Stomach (tissue), 9 donors: ENCODE results near the gene ARID1B. TPM values are rescaled to one million over a fixed set of nuclear protein-coding genes. Genes with fewer than 3 reads are reported as not detected.

Source experiments
- DNase-seq, 2 donors: peaks; one replicate each; pipeline versions ENCODE4 v3.0.0 to v3.0.0-alpha.2; 2013 to 2019
- H3K27ac ChIP-seq, 5 donors: fragments of 200-600 bp in 4 of 5; sonication (generic) in 4 of 5; one replicate each; pipeline ENCODE4 v1.5.1; 2013 to 2019; ENCODE audit warnings: mild to moderate bottlenecking in 1 of 5, moderate library complexity in 1 of 5
- H3K27me3 ChIP-seq, 3 donors: fragments of 200-600 bp; sonication (generic); one replicate each; pipeline ENCODE4 v1.5.1; 2017 to 2019; ENCODE audit warnings: mixed run types in 1 of 3
- H3K36me3 ChIP-seq, 4 donors: fragments of 200-600 bp; sonication (generic); 1 replicate in 3 of 4; 2 replicates in 1 of 4; pipeline ENCODE4 v1.5.1; 2016 to 2019
- H3K4me1 ChIP-seq, 4 donors: fragments of 200-600 bp; sonication (generic); one replicate each; pipeline ENCODE4 v1.5.1; 2016 to 2019
- H3K4me3 ChIP-seq, 4 donors: fragments of 200-600 bp; sonication (generic) in 3 of 4; one replicate each; pipeline ENCODE4 v1.5.1; 2016 to 2019; ENCODE audit warnings: mild to moderate bottlenecking in 1 of 4
- H3K9me3 ChIP-seq, 4 donors: fragments of 200-600 bp; sonication (generic); one replicate each; pipeline ENCODE4 v1.5.1; 2016 to 2019
- CTCF ChIP-seq, 7 experiments: fragments of 450-650 bp in 4 of 7; fragments of 200-600 bp in 3 of 7; sonication (generic) in 3 of 7; IDR thresholded peaks; one replicate each; pipeline ENCODE4 v1.5.1; 2016 to 2019; ENCODE audit warnings: antibody characterized with exemption in 7 of 7, control low read depth in 2 of 7, mild to moderate bottlenecking in 1 of 7
- EP300 ChIP-seq: sonication (generic); formaldehyde crosslinking; IDR thresholded peaks from one replicate; pipeline ENCODE4 v1.6.1; 2017; ENCODE audit warnings: antibody characterized with exemption
- POLR2A ChIP-seq, 4 donors: fragments of 450-650 bp; IDR thresholded peaks; one replicate each; pipeline ENCODE4 v1.6.1; 2016; ENCODE audit warnings: antibody characterized with exemption in 4 of 4, control low read depth in 2 of 4, mild to moderate bottlenecking in 1 of 4, moderate library complexity in 1 of 4
- POLR2AphosphoS5 ChIP-seq, 3 donors: sonication (generic); formaldehyde crosslinking; IDR thresholded peaks; one replicate each; pipeline ENCODE4 v1.6.1; 2016; ENCODE audit warnings: antibody characterized with exemption in 3 of 3
- WGBS, 5 donors: extraction: QIAGEN DNeasy Blood & Tissue Kit in 3 of 5; methylation state at CpG; one replicate each; pipeline versions ENCODE4 v1.1.5 to v1.1.7; 2013 to 2018; 5-methylcytosine and 5-hydroxymethylcytosine counted together
- intact Hi-C: fragments of 100-400 bp; cut with DNase I; formaldehyde crosslinking; loops from one replicate; pipeline ENCODE4 v1.15.1; 2023; ENCODE audit warnings: low total_unique reads
- polyA plus RNA-seq, 3 donors: library from polyadenylated mRNA; stranded (reverse); fragments of 200-250 nt; gene quantifications; one replicate each; pipeline ENCODE4 v1.2.3, GENCODE V29; 2013
- total RNA-seq, 5 donors: library from RNA; depleted of rRNA; stranded (reverse); fragments of >200 nt; gene quantifications; one replicate each; pipeline versions ENCODE4 v1.1.0 to v1.2.3, GENCODE V29; 2014 to 2016
- donor health status: healthy with polysubstance abuse.
- donor health status: Bipolar disorder and iron deficiency.
- donor health status: healthy.

Gene ARID1B
- total and polyA plus RNA-seq, 8 donors: 8.8 to 183 (median 48.3) TPM

GRCh38 chr6:157216570-157216969 lies 439.4 kb downstream of the ARID1B start:
- no peaks in the 10 kb centered on the region for H3K36me3 ChIP-seq
- TF ChIP-seq CTCF (IDR thresholded peaks at IDR 0.05) (no peak), POLR2A (IDR thresholded peaks at IDR 0.05) (no peak), POLR2AphosphoS5 (IDR thresholded peaks at IDR 0.05) (no peak), EP300 (no peak)
- intact Hi-C loops: no loop called here
- 73 to 83% (median 75%) methylated on average over 5 of the region's 5 CpGs for WGBS, 5 donors
- no peak overlapping the region for H3K4me3 ChIP-seq
- no peak overlapping the region for H3K27ac ChIP-seq
- H3K4me1 ChIP-seq: peaks cover 0 to 14% (median 11%) of the 10 kb centered on the region in 4 donors
- DNase-seq: no peak
- no peaks in the 10 kb centered on the region for H3K27me3 ChIP-seq
- no peaks in the 10 kb centered on the region for H3K9me3 ChIP-seq

DNA sequence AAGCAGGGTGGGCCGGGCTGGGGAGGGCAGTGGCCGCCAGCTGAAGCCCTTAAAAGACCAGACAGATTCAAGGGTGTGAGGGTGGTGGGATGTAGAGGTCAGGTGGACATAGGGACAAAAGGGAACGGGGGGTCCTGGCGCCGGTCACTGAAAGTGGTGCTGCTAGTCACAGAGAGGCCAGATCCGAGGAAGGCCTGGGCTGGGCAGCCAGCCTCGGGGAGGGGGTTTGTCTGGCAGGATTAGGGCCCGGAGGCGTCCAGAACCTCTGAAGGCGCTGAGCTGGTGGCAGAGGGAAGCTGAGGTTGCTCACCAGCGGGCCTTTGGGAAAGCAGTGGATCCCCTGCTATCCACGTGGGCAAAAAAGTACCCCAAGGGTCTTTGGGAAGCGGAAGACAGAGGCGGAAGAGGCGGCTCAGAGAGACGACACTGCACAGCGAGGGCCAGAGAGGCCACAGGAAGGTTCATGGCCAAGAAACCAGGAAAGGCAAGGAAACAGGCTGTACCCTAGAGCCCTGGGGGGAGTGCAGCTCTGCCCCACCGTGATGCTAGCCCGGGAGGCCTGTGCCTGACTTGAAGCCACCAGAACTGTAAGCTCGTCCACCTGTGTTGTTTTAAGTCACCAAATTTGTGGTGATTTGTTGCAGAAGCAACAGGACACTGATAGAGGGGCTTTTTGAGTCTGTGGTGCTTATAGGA lies 440.2 kb downstream of the ARID1B start:
- Histone ChIP-seq H3K4me3 (no peak overlapping the region), H3K27ac (no peak overlapping the region), H3K4me1 (peaks cover 0 to 18% (median 14%) of the 10 kb centered on the region in 4 donors), H3K9me3 (no peaks in the 10 kb centered on the region), H3K27me3 (no peaks in the 10 kb centered on the region), H3K36me3 (no peaks in the 10 kb centered on the region)
- no peak for DNase-seq
- 87 to 91% (median 89%) methylated on average over 20 of the region's 20 CpGs for WGBS, 5 donors
- intact Hi-C loops: no loop called here
- TF ChIP-seq POLR2AphosphoS5 (IDR thresholded peaks at IDR 0.05) (no peak), CTCF (IDR thresholded peaks at IDR 0.05) (no peak), EP300 (no peak), POLR2A (IDR thresholded peaks at IDR 0.05) (no peak)

DNA sequence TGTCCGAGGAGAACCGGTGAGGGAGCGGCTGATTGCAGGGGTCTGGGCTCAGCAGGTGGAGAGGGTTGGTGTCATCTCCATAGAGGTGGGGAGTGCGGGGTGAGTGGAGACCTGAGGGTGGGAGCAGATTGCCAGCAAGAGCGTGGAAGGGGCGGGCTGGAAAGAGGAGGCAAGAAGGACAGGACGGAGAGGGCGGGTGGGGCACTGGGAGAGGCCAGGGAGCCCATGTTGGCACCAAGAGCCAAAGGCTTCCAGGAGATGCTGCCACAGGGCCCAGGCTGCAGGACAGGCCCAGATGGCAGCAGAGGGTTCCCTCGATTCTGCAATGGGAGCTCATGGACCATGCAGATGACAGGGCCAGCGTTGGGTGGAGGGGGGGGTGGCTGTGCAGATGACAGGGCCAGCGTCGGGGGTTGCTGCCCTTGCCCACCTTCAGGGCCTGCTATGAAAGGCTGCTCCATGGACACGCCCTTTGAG lies 440.8 kb downstream of the ARID1B start:
- H3K4me1 ChIP-seq: peaks cover 0 to 24% (median 14%) of the 10 kb centered on the region in 4 donors
- H3K36me3 ChIP-seq: no peaks in the 10 kb centered on the region
- H3K27me3 ChIP-seq: no peaks in the 10 kb centered on the region
- TF ChIP-seq CTCF (IDR thresholded peaks at IDR 0.05) (no peak), POLR2AphosphoS5 (IDR thresholded peaks at IDR 0.05) (no peak), EP300 (no peak), POLR2A (IDR thresholded peaks at IDR 0.05) (no peak)
- H3K27ac ChIP-seq: no peak overlapping the region
- DNase-seq: no peak
- H3K4me3 ChIP-seq: no peak overlapping the region
- no peaks in the 10 kb centered on the region for H3K9me3 ChIP-seq
- intact Hi-C loops: no loop called here
- WGBS, 5 donors: 89 to 95% (median 90%) methylated on average over 11 to 13 of the region's 13 CpGs

DNA sequence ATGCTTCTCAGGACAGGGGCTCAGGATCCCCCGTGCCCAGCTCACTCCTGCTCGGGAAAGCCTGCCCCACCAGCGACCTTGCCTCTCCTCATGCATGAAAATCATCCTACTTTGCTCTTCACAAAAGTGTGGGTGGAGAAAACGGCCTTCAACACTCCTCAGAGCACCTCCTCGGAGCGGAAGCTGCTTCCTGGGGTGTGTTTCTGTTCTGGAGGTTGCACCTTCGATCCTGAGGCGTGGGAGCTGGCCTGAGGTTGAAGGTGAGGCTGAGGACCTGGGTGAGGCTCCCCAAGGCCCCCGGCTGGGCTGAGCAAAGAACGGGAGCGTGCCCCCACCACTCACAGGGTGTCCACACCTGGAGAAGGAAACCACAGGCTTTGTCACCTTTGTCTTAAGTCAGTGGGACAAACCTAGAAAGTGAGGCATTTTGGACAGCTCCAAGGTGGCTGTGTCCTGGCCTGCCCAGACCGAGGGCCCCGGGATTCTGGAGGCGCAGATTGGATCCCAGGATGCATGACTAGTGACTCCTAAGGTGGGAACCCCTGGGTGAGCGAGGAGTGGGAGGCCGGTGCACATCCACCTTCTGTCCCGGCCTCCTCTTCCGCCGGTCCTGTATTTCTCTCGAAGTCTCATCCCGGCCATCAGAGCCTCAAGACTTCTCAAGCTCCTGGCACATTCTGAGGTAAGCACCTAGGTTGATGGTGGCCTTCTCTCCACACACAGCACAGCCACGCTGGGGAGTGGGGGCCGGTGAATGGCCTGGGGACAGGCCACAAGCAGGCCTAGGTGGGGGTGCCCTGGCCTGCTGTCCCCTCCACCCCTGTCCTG lies 441.4 kb downstream of the ARID1B start:
- Histone ChIP-seq H3K4me1 (peaks cover 0 to 26% (median 14%) of the 10 kb centered on the region in 4 donors), H3K4me3 (no peak overlapping the region), H3K9me3 (no peaks in the 10 kb centered on the region), H3K27ac (no peak overlapping the region), H3K36me3 (no peaks in the 10 kb centered on the region), H3K27me3 (no peaks in the 10 kb centered on the region)
- no peak for TF ChIP-seq EP300
- TF ChIP-seq POLR2AphosphoS5 (IDR thresholded peaks at IDR 0.05): no peak
- TF ChIP-seq CTCF (IDR thresholded peaks at IDR 0.05): no peak
- no peak for TF ChIP-seq POLR2A (IDR thresholded peaks at IDR 0.05)
- intact Hi-C loops: no loop called here
- no peak for DNase-seq
- 82 to 92% (median 90%) methylated on average over 20 to 23 of the region's 23 CpGs for WGBS, 5 donors
